ENCODE data around the gene MYRIP. TPM values are rescaled to one million over a fixed set of nuclear protein-coding genes. Genes with fewer than 3 reads are reported as not detected.
"Not testable (repeated sequence)": the region's sequence is repeated elsewhere in the genome, so short reads cannot be mapped to it uniquely, and the experiment has no call there.

MYRIP gene
- total RNA-seq, 2 donors from 2014 or later = 4.2 to 7.1 TPM

DNA sequence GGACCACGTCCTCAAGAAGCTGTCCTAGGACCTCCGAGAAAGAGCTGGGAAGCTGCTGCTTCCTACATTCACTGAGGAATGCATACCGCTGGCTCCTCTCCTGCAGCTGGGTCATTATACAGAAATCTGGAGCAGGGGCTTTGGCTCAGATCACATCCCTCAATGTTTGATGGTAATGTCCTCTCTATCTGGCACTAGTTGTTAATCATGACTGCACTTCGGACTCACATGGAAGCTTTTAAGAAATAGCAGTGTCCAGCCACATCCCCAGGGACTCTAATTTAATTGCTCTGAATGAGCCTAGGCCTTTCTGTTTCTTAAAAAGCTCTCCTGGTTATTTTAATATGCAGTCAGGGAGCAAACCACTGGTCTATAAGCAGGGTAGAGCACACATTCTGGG, 25.7 kb upstream of the MYRIP start:
- no peaks in the 10 kb centered on the region for H3K4me1 ChIP-seq
- H3K9me3 ChIP-seq = no peaks in the 10 kb centered on the region
- H3K27ac ChIP-seq = no peak overlapping the region
- H3K27me3 ChIP-seq = no peaks in the 10 kb centered on the region
- H3K4me3 ChIP-seq = no peak overlapping the region
- DNase-seq (ENCODE audit: low spot score) = no peak
- no peaks in the 10 kb centered on the region for H3K36me3 ChIP-seq
- TF ChIP-seq, protein P1, sequence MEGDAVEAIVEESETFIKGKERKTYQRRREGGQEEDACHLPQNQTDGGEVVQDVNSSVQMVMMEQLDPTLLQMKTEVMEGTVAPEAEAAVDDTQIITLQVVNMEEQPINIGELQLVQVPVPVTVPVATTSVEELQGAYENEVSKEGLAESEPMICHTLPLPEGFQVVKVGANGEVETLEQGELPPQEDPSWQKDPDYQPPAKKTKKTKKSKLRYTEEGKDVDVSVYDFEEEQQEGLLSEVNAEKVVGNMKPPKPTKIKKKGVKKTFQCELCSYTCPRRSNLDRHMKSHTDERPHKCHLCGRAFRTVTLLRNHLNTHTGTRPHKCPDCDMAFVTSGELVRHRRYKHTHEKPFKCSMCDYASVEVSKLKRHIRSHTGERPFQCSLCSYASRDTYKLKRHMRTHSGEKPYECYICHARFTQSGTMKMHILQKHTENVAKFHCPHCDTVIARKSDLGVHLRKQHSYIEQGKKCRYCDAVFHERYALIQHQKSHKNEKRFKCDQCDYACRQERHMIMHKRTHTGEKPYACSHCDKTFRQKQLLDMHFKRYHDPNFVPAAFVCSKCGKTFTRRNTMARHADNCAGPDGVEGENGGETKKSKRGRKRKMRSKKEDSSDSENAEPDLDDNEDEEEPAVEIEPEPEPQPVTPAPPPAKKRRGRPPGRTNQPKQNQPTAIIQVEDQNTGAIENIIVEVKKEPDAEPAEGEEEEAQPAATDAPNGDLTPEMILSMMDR (IDR thresholded peaks at IDR 0.05) = no peak

DNA sequence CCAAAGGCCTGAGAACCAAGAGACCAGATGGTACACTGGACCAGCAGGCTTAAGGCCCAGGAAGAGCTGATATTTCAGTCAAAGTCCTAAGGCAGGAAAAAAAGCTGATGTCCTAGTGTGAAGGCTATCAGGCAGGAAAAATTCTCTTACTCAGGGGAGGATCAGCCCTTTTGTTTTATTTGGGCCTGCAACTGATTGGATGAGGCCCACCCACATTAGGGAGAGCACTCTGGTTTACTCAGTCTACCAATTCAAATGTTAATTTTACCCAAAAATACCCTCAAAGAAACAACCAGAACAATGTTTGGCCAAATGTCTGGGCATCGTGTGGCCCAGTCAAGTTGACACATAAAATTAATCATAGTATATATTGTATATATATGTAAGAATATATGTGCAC, 24.5 kb upstream of the MYRIP start:
- Histone ChIP-seq H3K27me3 (no peaks in the 10 kb centered on the region), H3K4me1 (no peaks in the 10 kb centered on the region), H3K36me3 (no peaks in the 10 kb centered on the region), H3K4me3 (no peak overlapping the region), H3K9me3 (no peaks in the 10 kb centered on the region), H3K27ac (no peak overlapping the region)
- TF ChIP-seq, protein P1 (IDR thresholded peaks at IDR 0.05) = no peak
- DNase-seq (ENCODE audit: low spot score) = no peak

DNA sequence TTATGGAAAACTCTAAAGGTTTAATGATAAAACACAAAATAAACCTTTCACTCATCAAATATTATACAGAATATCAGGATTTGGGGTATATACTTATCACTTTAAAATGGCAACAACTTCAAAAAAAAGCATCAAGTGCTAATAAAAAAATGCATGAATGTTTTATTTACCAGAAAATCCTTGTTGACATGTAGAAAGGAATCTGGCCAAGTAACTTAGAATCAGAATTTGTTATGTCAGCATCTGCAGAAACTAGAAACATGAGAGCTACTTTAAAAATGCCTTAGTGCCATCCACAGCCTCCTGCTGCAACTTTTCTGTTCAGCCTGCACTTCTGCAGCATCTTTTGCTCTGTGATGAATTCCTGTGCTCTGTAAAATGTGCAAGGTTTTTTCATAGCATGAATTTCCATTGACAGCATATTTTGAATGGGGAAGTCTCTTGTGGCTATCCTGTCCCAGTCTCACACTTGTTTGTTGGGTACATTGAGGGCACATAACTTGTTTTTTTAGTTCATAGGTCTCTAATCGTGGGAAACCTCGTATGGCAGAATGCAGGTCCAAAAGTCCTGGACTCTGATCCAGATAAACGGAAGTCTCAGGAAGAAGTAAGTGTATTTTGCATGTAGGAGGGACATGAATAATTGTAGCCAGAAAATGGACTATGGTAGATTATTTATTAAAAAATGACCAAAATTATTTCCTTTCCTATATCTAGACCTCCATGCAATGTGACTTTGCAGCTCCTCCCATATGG, 21.1 kb upstream of the MYRIP start:
- TF ChIP-seq, protein P1 (IDR thresholded peaks at IDR 0.05) = no peak
- H3K27ac ChIP-seq = no peak overlapping the region
- DNase-seq (ENCODE audit: low spot score) = no peak
- no peaks in the 10 kb centered on the region for H3K27me3 ChIP-seq
- H3K36me3 ChIP-seq = no peaks in the 10 kb centered on the region
- no peaks in the 10 kb centered on the region for H3K9me3 ChIP-seq
- no peak overlapping the region for H3K4me3 ChIP-seq
- H3K4me1 ChIP-seq = no peaks in the 10 kb centered on the region

DNA sequence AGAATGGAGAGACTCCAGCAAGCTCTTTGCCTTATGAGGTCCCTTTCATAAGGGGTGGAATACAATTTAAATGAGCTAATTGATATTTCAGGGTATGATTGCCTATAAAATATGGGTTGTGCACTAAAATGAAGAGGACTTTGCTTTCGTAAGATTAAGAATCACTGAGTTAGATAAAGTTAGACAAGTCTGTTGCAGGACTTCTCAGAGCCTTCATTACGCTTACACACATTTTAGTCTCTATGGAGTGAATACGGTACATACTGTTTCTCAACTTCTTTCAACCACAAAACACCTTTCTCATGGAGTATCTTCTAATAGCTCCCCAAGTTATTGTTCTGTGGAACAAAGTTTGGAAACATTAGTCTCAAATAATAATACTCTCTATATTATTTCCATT, 17.8 kb upstream of the MYRIP start:
- H3K9me3 ChIP-seq = no peaks in the 10 kb centered on the region
- no peaks in the 10 kb centered on the region for H3K36me3 ChIP-seq
- DNase-seq (ENCODE audit: low spot score) = no peak
- no peaks in the 10 kb centered on the region for H3K27me3 ChIP-seq
- no peak overlapping the region for H3K27ac ChIP-seq
- no peaks in the 10 kb centered on the region for H3K4me1 ChIP-seq
- no peak overlapping the region for H3K4me3 ChIP-seq
- TF ChIP-seq, protein P1 (IDR thresholded peaks at IDR 0.05) = no peak

DNA sequence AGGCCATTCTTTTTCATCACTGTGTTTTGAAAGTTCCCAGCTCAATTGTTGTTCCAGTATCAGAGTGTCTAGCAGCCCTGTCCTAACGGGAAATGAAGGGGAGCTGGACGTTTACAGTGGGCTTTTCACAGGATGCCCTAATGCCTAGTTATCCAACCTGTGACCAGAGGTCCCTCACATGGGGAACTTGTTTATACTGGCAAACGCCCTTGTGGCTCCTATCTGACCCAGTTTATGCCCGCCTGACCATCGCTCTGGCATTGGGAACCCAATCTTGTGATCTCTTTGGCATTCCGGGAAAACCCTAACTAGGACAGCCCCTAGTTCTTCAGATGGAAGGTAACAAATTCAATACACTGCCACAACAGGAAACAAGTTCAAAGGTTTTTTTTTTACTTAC, 14.5 kb upstream of the MYRIP start:
- Histone ChIP-seq H3K9me3 (no peaks in the 10 kb centered on the region), H3K4me1 (no peaks in the 10 kb centered on the region), H3K27ac (no peak overlapping the region), H3K27me3 (no peaks in the 10 kb centered on the region), H3K36me3 (no peaks in the 10 kb centered on the region), H3K4me3 (no peak overlapping the region)
- TF ChIP-seq, protein P1 (IDR thresholded peaks at IDR 0.05) = no peak
- DNase-seq (ENCODE audit: low spot score) = no peak

DNA sequence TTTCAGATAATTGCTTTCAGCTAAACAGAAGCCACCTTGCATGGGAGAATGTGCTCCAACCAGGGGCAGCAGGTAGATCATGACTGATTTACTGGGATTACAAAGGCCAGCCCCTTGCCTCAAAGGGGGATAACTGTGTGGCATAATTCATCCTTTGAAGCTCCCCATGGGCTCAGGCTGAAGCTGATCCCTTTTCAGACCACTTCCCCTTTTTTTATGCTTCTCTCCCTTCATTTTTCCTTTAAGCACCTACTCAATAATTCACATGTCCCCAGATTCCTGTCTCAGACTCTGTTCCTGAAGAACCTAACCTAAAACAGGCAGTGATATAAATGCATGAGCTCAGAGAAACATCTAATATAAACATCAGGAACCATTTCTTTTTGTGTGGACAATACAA, 8.2 kb upstream of the MYRIP start:
- H3K27ac ChIP-seq = no peak overlapping the region
- no peak for DNase-seq (ENCODE audit: low spot score)
- TF ChIP-seq, protein P1 (IDR thresholded peaks at IDR 0.05) = no peak
- H3K4me1 ChIP-seq = no peaks in the 10 kb centered on the region
- H3K9me3 ChIP-seq = peaks cover 0 to 5% of the 10 kb centered on the region in 2 donors
- no peaks in the 10 kb centered on the region for H3K27me3 ChIP-seq
- H3K4me3 ChIP-seq = no peak overlapping the region
- no peaks in the 10 kb centered on the region for H3K36me3 ChIP-seq

DNA sequence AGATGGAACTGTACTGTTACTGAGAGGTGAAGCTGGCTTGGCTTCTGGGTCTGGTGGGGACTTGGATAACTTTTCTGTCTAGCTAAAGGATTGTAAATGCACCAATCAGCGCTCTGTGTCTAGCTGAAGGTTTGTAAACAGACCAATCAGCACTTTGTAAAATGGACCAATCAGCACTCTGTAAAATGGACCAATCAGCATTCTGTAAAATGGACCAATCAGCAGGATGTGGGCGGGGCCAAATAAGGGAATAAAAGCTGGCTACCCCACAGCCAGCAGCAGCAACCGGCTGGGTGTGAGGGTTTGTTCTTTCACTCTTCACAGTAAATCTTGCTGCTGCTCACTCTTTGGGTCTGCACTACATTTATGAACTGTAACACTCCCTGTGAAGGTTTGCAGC, 6.9 kb upstream of the MYRIP start:
- H3K27me3 ChIP-seq; H3K9me3 ChIP-seq; H3K36me3 ChIP-seq; DNase-seq (ENCODE audit: low spot score); H3K27ac ChIP-seq; H3K4me3 ChIP-seq; H3K4me1 ChIP-seq: not testable (repeated sequence)

Data from right atrium auricular region (tissue), 2 donors.